ENCODE measurements around the gene POLA1. TPM values are rescaled to one million over a fixed set of nuclear protein-coding genes. Genes with fewer than 3 reads are reported as not detected.

Gene POLA1
- total and polyA plus RNA-seq, 2 donors, result 3.5 to 21.1 TPM

- no peaks in the 10 kb centered on the region for H3K4me1 ChIP-seq (ENCODE audit: control insufficient read depth in 2 of 2, insufficient read depth in 2 of 2, low read length in 2 of 2)
- no peaks in the 10 kb centered on the region for H3K27me3 ChIP-seq (ENCODE audit: control insufficient read depth in 2 of 2, insufficient read depth in 1 of 2, low read length in 1 of 2)
- no peaks in the 10 kb centered on the region for H3K36me3 ChIP-seq (ENCODE audit: control insufficient read depth in 2 of 2, insufficient read depth in 2 of 2, low read length in 1 of 2)
- no peak overlapping the region for H3K27ac ChIP-seq (ENCODE audit: low read depth in 1 of 2, low read length in 1 of 2)
- no peak overlapping the region for H3K4me3 ChIP-seq (ENCODE audit: low read length in 2 of 2)
- 97% methylated on average over 7 of the region's 7 CpGs for WGBS
- no peak for DNase-seq (ENCODE audit: low read depth in 6 of 9, low spot score in 9 of 9)
- no peaks in the 10 kb centered on the region for H3K9me3 ChIP-seq (ENCODE audit: control insufficient read depth in 2 of 2, insufficient read depth in 1 of 2, low read length in 1 of 2)
Observed at GRCh38 chrX:24874604-24875247, 181.0 kb downstream of the POLA1 start.

- WGBS, result 99% methylated on average over 9 of the region's 9 CpGs
- Histone ChIP-seq H3K27me3 (ENCODE audit: control insufficient read depth in 2 of 2, insufficient read depth in 1 of 2, low read length in 1 of 2) (no peaks in the 10 kb centered on the region), H3K27ac (ENCODE audit: low read depth in 1 of 2, low read length in 1 of 2) (no peak overlapping the region), H3K36me3 (ENCODE audit: control insufficient read depth in 2 of 2, insufficient read depth in 2 of 2, low read length in 1 of 2) (no peaks in the 10 kb centered on the region), H3K4me3 (ENCODE audit: low read length in 2 of 2) (no peak overlapping the region), H3K4me1 (ENCODE audit: control insufficient read depth in 2 of 2, insufficient read depth in 2 of 2, low read length in 2 of 2) (no peaks in the 10 kb centered on the region), H3K9me3 (ENCODE audit: control insufficient read depth in 2 of 2, insufficient read depth in 1 of 2, low read length in 1 of 2) (no peaks in the 10 kb centered on the region)
- no peak for DNase-seq (ENCODE audit: low read depth in 6 of 9, low spot score in 9 of 9)
Observed at GRCh38 chrX:24876530-24877287, 183.0 kb downstream of the POLA1 start.

- Histone ChIP-seq H3K4me3 (ENCODE audit: low read length in 2 of 2) (no peak overlapping the region), H3K27me3 (ENCODE audit: control insufficient read depth in 2 of 2, insufficient read depth in 1 of 2, low read length in 1 of 2) (no peaks in the 10 kb centered on the region), H3K27ac (ENCODE audit: low read depth in 1 of 2, low read length in 1 of 2) (no peak overlapping the region), H3K9me3 (ENCODE audit: control insufficient read depth in 2 of 2, insufficient read depth in 1 of 2, low read length in 1 of 2) (no peaks in the 10 kb centered on the region), H3K36me3 (ENCODE audit: control insufficient read depth in 2 of 2, insufficient read depth in 2 of 2, low read length in 1 of 2) (no peaks in the 10 kb centered on the region), H3K4me1 (ENCODE audit: control insufficient read depth in 2 of 2, insufficient read depth in 2 of 2, low read length in 2 of 2) (no peaks in the 10 kb centered on the region)
- 93% methylated on average over 3 of the region's 3 CpGs for WGBS
- DNase-seq (ENCODE audit: low read depth in 6 of 9, low spot score in 9 of 9), result no peak
Observed at GRCh38 chrX:24877288-24877664, 183.6 kb downstream of the POLA1 start.

GRCh38 chrX:24877854-24878650, 184.3 kb downstream of the POLA1 start:
- H3K27me3 ChIP-seq (ENCODE audit: control insufficient read depth in 2 of 2, insufficient read depth in 1 of 2, low read length in 1 of 2), result no peaks in the 10 kb centered on the region
- H3K36me3 ChIP-seq (ENCODE audit: control insufficient read depth in 2 of 2, insufficient read depth in 2 of 2, low read length in 1 of 2), result no peaks in the 10 kb centered on the region
- over 99% methylated on average over 4 of the region's 4 CpGs for WGBS
- no peak overlapping the region for H3K27ac ChIP-seq (ENCODE audit: low read depth in 1 of 2, low read length in 1 of 2)
- no peaks in the 10 kb centered on the region for H3K4me1 ChIP-seq (ENCODE audit: control insufficient read depth in 2 of 2, insufficient read depth in 2 of 2, low read length in 2 of 2)
- DNase-seq (ENCODE audit: low read depth in 6 of 9, low spot score in 9 of 9), result no peak
- no peak overlapping the region for H3K4me3 ChIP-seq (ENCODE audit: low read length in 2 of 2)
- H3K9me3 ChIP-seq (ENCODE audit: control insufficient read depth in 2 of 2, insufficient read depth in 1 of 2, low read length in 1 of 2), result no peaks in the 10 kb centered on the region

GRCh38 chrX:24879679-24880078, 186.0 kb downstream of the POLA1 start:
- Histone ChIP-seq H3K4me3 (ENCODE audit: low read length in 2 of 2) (no peak overlapping the region), H3K27me3 (ENCODE audit: control insufficient read depth in 2 of 2, insufficient read depth in 1 of 2, low read length in 1 of 2) (no peaks in the 10 kb centered on the region), H3K9me3 (ENCODE audit: control insufficient read depth in 2 of 2, insufficient read depth in 1 of 2, low read length in 1 of 2) (no peaks in the 10 kb centered on the region), H3K27ac (ENCODE audit: low read depth in 1 of 2, low read length in 1 of 2) (no peak overlapping the region), H3K4me1 (ENCODE audit: control insufficient read depth in 2 of 2, insufficient read depth in 2 of 2, low read length in 2 of 2) (no peaks in the 10 kb centered on the region), H3K36me3 (ENCODE audit: control insufficient read depth in 2 of 2, insufficient read depth in 2 of 2, low read length in 1 of 2) (no peaks in the 10 kb centered on the region)
- 98% methylated on average over 2 of the region's 2 CpGs for WGBS
- DNase-seq (ENCODE audit: low read depth in 6 of 9, low spot score in 9 of 9), result no peak

- H3K27me3 ChIP-seq (ENCODE audit: control insufficient read depth in 2 of 2, insufficient read depth in 1 of 2, low read length in 1 of 2), result no peaks in the 10 kb centered on the region
- no peaks in the 10 kb centered on the region for H3K4me1 ChIP-seq (ENCODE audit: control insufficient read depth in 2 of 2, insufficient read depth in 2 of 2, low read length in 2 of 2)
- H3K9me3 ChIP-seq (ENCODE audit: control insufficient read depth in 2 of 2, insufficient read depth in 1 of 2, low read length in 1 of 2), result no peaks in the 10 kb centered on the region
- no peak for DNase-seq (ENCODE audit: low read depth in 6 of 9, low spot score in 9 of 9)
- no peak overlapping the region for H3K4me3 ChIP-seq (ENCODE audit: low read length in 2 of 2)
- H3K36me3 ChIP-seq (ENCODE audit: control insufficient read depth in 2 of 2, insufficient read depth in 2 of 2, low read length in 1 of 2), result peaks cover 0 to 3% of the 10 kb centered on the region in 2 donors
- 98% methylated on average over 4 of the region's 4 CpGs for WGBS
- H3K27ac ChIP-seq (ENCODE audit: low read depth in 1 of 2, low read length in 1 of 2), result no peak overlapping the region
Observed at GRCh38 chrX:24886916-24887315, 193.2 kb downstream of the POLA1 start.

GRCh38 chrX:24890677-24891076, 197.0 kb downstream of the POLA1 start:
- 91% methylated on average over 2 of the region's 2 CpGs for WGBS
- H3K36me3 ChIP-seq (ENCODE audit: control insufficient read depth in 2 of 2, insufficient read depth in 2 of 2, low read length in 1 of 2), result peaks cover 3 to 4% of the 10 kb centered on the region in 2 donors
- H3K27me3 ChIP-seq (ENCODE audit: control insufficient read depth in 2 of 2, insufficient read depth in 1 of 2, low read length in 1 of 2), result no peaks in the 10 kb centered on the region
- no peak for DNase-seq (ENCODE audit: low read depth in 6 of 9, low spot score in 9 of 9)
- no peaks in the 10 kb centered on the region for H3K9me3 ChIP-seq (ENCODE audit: control insufficient read depth in 2 of 2, insufficient read depth in 1 of 2, low read length in 1 of 2)
- H3K4me1 ChIP-seq (ENCODE audit: control insufficient read depth in 2 of 2, insufficient read depth in 2 of 2, low read length in 2 of 2), result no peaks in the 10 kb centered on the region
- no peak overlapping the region for H3K4me3 ChIP-seq (ENCODE audit: low read length in 2 of 2)
- no peak overlapping the region for H3K27ac ChIP-seq (ENCODE audit: low read depth in 1 of 2, low read length in 1 of 2)

GRCh38 chrX:24899391-24899790, 205.7 kb downstream of the POLA1 start:
- no peaks in the 10 kb centered on the region for H3K4me1 ChIP-seq (ENCODE audit: control insufficient read depth in 2 of 2, insufficient read depth in 2 of 2, low read length in 2 of 2)
- H3K27me3 ChIP-seq (ENCODE audit: control insufficient read depth in 2 of 2, insufficient read depth in 1 of 2, low read length in 1 of 2), result no peaks in the 10 kb centered on the region
- no peak for DNase-seq (ENCODE audit: low read depth in 6 of 9, low spot score in 9 of 9)
- no peaks in the 10 kb centered on the region for H3K9me3 ChIP-seq (ENCODE audit: control insufficient read depth in 2 of 2, insufficient read depth in 1 of 2, low read length in 1 of 2)
- peaks cover 0 to 7% of the 10 kb centered on the region in 2 donors for H3K36me3 ChIP-seq (ENCODE audit: control insufficient read depth in 2 of 2, insufficient read depth in 2 of 2, low read length in 1 of 2)
- H3K27ac ChIP-seq (ENCODE audit: low read depth in 1 of 2, low read length in 1 of 2), result no peak overlapping the region
- 96% methylated on average over 6 of the region's 6 CpGs for WGBS
- no peak overlapping the region for H3K4me3 ChIP-seq (ENCODE audit: low read length in 2 of 2)

GRCh38 chrX:24900234-24900633, 206.5 kb downstream of the POLA1 start:
- no peak overlapping the region for H3K4me3 ChIP-seq (ENCODE audit: low read length in 2 of 2)
- no peaks in the 10 kb centered on the region for H3K9me3 ChIP-seq (ENCODE audit: control insufficient read depth in 2 of 2, insufficient read depth in 1 of 2, low read length in 1 of 2)
- no peaks in the 10 kb centered on the region for H3K4me1 ChIP-seq (ENCODE audit: control insufficient read depth in 2 of 2, insufficient read depth in 2 of 2, low read length in 2 of 2)
- WGBS, result 95% methylated on average over 1 of the region's 1 CpG
- no peak for DNase-seq (ENCODE audit: low read depth in 6 of 9, low spot score in 9 of 9)
- H3K27ac ChIP-seq (ENCODE audit: low read depth in 1 of 2, low read length in 1 of 2), result no peak overlapping the region
- H3K36me3 ChIP-seq (ENCODE audit: control insufficient read depth in 2 of 2, insufficient read depth in 2 of 2, low read length in 1 of 2), result peaks cover 0 to 4% of the 10 kb centered on the region in 2 donors
- H3K27me3 ChIP-seq (ENCODE audit: control insufficient read depth in 2 of 2, insufficient read depth in 1 of 2, low read length in 1 of 2), result no peaks in the 10 kb centered on the region
